Ovary (tissue), 9 donors: ENCODE measurements around the gene EML6. TPM values are rescaled to one million over a fixed set of nuclear protein-coding genes. Genes with fewer than 3 reads are reported as not detected.

ENCODE experiments used
- DNase-seq, 5 donors: peaks; one replicate each; pipeline ENCODE4 v3.0.0-alpha.2; 2019 to 2020
- H3K27ac ChIP-seq, 2 donors: fragments of 200-600 bp; one replicate each; pipeline versions ENCODE4 v1.5.1 to v1.8.0; 2019 to 2022
- H3K27me3 ChIP-seq: fragments of 200-600 bp; one replicate; pipeline ENCODE4 v1.8.0; 2022
- H3K36me3 ChIP-seq: fragments of 200-600 bp; sonication (generic); one replicate; pipeline ENCODE4 v1.5.1; 2019
- H3K4me1 ChIP-seq: one replicate; pipeline ENCODE4 v1.8.1; 2013; ENCODE audit warnings: mild to moderate bottlenecking, moderate library complexity; ENCODE audit not compliant: insufficient read depth
- H3K4me3 ChIP-seq: fragments of 200-600 bp; sonication (generic); one replicate; pipeline ENCODE4 v1.5.1; 2017
- H3K9me3 ChIP-seq, 2 donors: fragments of 200-600 bp in 1 of 2; sonication (generic) in 1 of 2; one replicate each; pipeline versions ENCODE4 v1.5.1 to v1.8.1; 2013 to 2019; ENCODE audit warnings: mild to moderate bottlenecking in 1 of 2, moderate library complexity in 1 of 2
- CTCF ChIP-seq, 3 donors: fragments of 450-650 bp in 2 of 3; fragments of 200-600 bp in 1 of 3; IDR thresholded peaks; one replicate each; pipeline versions ENCODE4 v1.5.1 to v1.8.0; 2016 to 2022; ENCODE audit warnings: antibody characterized with exemption in 3 of 3, mild to moderate bottlenecking in 1 of 3
- EP300 ChIP-seq: sonication (generic); formaldehyde crosslinking; IDR thresholded peaks from one replicate; pipeline ENCODE4 v1.6.1; 2017; ENCODE audit warnings: antibody characterized with exemption
- POLR2A ChIP-seq: fragments of 450-650 bp; IDR thresholded peaks from one replicate; pipeline ENCODE4 v1.6.1; 2017; ENCODE audit warnings: antibody characterized with exemption, mild to moderate bottlenecking, moderate library complexity
- WGBS, 3 donors: extraction: QIAGEN DNeasy Blood & Tissue Kit in 1 of 3; methylation state at CpG; one replicate each; pipeline versions ENCODE4 v1.1.5 to v1.1.7; 2013 to 2017; 5-methylcytosine and 5-hydroxymethylcytosine counted together
- intact Hi-C, 4 donors: fragments of 100-400 bp; cut with DNase I; formaldehyde crosslinking; loops; one replicate each; pipeline versions ENCODE4 v1.11.0 to v1.15.1; 2022 to 2023
- polyA plus RNA-seq, 2 donors: library from polyadenylated mRNA; stranded (reverse); fragments of 200-250 nt in 1 of 2; fragments of 350-450 nt in 1 of 2; fragmentation: Illumina TruSeq in 1 of 2; extraction: RNeasy Lipid Tissue Mini Kit (QIAGEN cat#74804) in 1 of 2; gene quantifications; one replicate each; pipeline ENCODE4 v1.2.3, GENCODE V29; 2013 to 2014
- total RNA-seq, 7 donors: library from RNA; depleted of rRNA in 2 of 7; stranded (reverse); fragments of >200 nt in 2 of 7; fragmentation: NEBNext Ultra II Directional in 3 of 7; extraction: Animal tissue kit (Norgen Biotek cat#: 25700) in 3 of 7; gene quantifications; one replicate each; pipeline versions ENCODE4 v1.1.0 to v1.2.4, GENCODE V29; 2016 to 2023
- donor health status: DM: no; HTN: no; CAD: no; lungs with moderate emphysema.
- donor health status: DM: no; HTN: no; CAD: no.
- donor health status: Bipolar disorder and iron deficiency.
- donor health status: DM: yes; HTN: yes; CAD: no.
- donor health status: DM: no; HTN: no; CAD: no.
- donor health status: DM: yes; HTN: yes; CAD: no.

EML6 gene
- total and polyA plus RNA-seq, 9 donors = 0.22 to 3.7 (median 0.48) TPM

GRCh38 chr2:54906716-54907115 lies 183.3 kb downstream of the EML6 start:
- TF ChIP-seq CTCF (IDR thresholded peaks at IDR 0.05) (no peak), POLR2A (no peak), EP300 (no peak)
- WGBS, 3 donors = 61 to 75% (median 72%) methylated on average over 3 of the region's 3 CpGs
- Histone ChIP-seq H3K36me3 (no peaks in the 10 kb centered on the region), H3K27ac (no peak overlapping the region), H3K9me3 (no peaks in the 10 kb centered on the region), H3K4me1 (no peaks in the 10 kb centered on the region), H3K4me3 (no peak overlapping the region), H3K27me3 (no peaks in the 10 kb centered on the region)
- intact Hi-C loops = loop anchor here in 3 of 4 donors (10.0 kb wide), 2 partner anchors 258 to 268 kb away; no protein-coding TSS in a partner anchor
- DNase-seq = no peak

GRCh38 chr2:54907663-54908062 lies 184.2 kb downstream of the EML6 start:
- TF ChIP-seq EP300 (no peak), CTCF (IDR thresholded peaks at IDR 0.05) (no peak), POLR2A (no peak)
- Histone ChIP-seq H3K27ac (no peak overlapping the region), H3K36me3 (no peaks in the 10 kb centered on the region), H3K27me3 (no peaks in the 10 kb centered on the region), H3K4me3 (no peak overlapping the region), H3K4me1 (no peaks in the 10 kb centered on the region), H3K9me3 (no peaks in the 10 kb centered on the region)
- WGBS, 3 donors = 97 to 98% (median 97%) methylated on average over 1 of the region's 1 CpG
- no peak for DNase-seq
- intact Hi-C loops = loop anchor here in 3 of 4 donors (10.0 kb wide), 2 partner anchors 257 to 267 kb away; no protein-coding TSS in a partner anchor

GRCh38 chr2:54908591-54908990 lies 185.1 kb downstream of the EML6 start:
- Histone ChIP-seq H3K4me3 (no peak overlapping the region), H3K9me3 (no peaks in the 10 kb centered on the region), H3K27me3 (no peaks in the 10 kb centered on the region), H3K4me1 (no peaks in the 10 kb centered on the region), H3K27ac (no peak overlapping the region), H3K36me3 (no peaks in the 10 kb centered on the region)
- WGBS, 3 donors = 73 to 81% (median 75%) methylated on average over 6 of the region's 6 CpGs
- TF ChIP-seq EP300 = no peak
- no peak for TF ChIP-seq CTCF (IDR thresholded peaks at IDR 0.05)
- TF ChIP-seq POLR2A = no peak
- no peak for DNase-seq
- intact Hi-C loops = loop anchor here in 3 of 4 donors (10.0 kb wide), 2 partner anchors 256 to 266 kb away; no protein-coding TSS in a partner anchor

GRCh38 chr2:54909001-54909400 lies 185.5 kb downstream of the EML6 start:
- no peak for TF ChIP-seq POLR2A
- no peak for TF ChIP-seq CTCF (IDR thresholded peaks at IDR 0.05)
- no peak for TF ChIP-seq EP300
- intact Hi-C loops = loop anchor here in 3 of 4 donors (10.0 kb wide), 2 partner anchors 256 to 266 kb away; no protein-coding TSS in a partner anchor
- Histone ChIP-seq H3K27me3 (no peaks in the 10 kb centered on the region), H3K36me3 (no peaks in the 10 kb centered on the region), H3K4me1 (no peaks in the 10 kb centered on the region), H3K4me3 (no peak overlapping the region), H3K27ac (no peak overlapping the region), H3K9me3 (no peaks in the 10 kb centered on the region)
- DNase-seq = no peak
- 61 to 65% (median 64%) methylated on average over 3 of the region's 3 CpGs for WGBS, 3 donors
